CD4-positive, alpha-beta memory T cell (primary cell): ENCODE results near the gene FBXO36. TPM values are rescaled to one million over a fixed set of nuclear protein-coding genes. Genes with fewer than 3 reads are reported as not detected.
A peak's percentile ranks its signal among the peaks of the same experiment; 100 is the strongest.

Experiments used
- CTCF ChIA-PET: fragments of 350-600 bp; sonication (Branson Sonifier 250); formaldehyde crosslinking; loops from one replicate; lab custom pipeline; 2021; ENCODE audit warnings: inconsistent platforms; ENCODE audit not compliant: partially characterized antibody; lab: Charles Lee
- POLR2A ChIA-PET: fragments of 350-600 bp; sonication (Branson Sonifier 250); formaldehyde crosslinking; loops from one replicate; lab custom pipeline; 2021; ENCODE audit not compliant: partially characterized antibody; lab: Charles Lee
- DNase-seq, 5 donors: peaks; one replicate each; pipeline versions ENCODE4 v3.0.0 to v3.0.0-alpha.2; 2020 to 2022; ENCODE audit warnings: mixed read lengths in 1 of 5
- H3K27ac ChIP-seq: one replicate; pipeline ENCODE4 v1.7.0; 2013; ENCODE audit warnings: low read depth, low read length
- H3K27me3 ChIP-seq: 2 replicates; pipeline ENCODE4 v1.7.0; 2013; ENCODE audit warnings: mild to moderate bottlenecking, low read length, moderate library complexity; ENCODE audit not compliant: insufficient read depth
- H3K36me3 ChIP-seq: 2 replicates; pipeline ENCODE4 v1.7.0; 2013; ENCODE audit warnings: mild to moderate bottlenecking, low read length, moderate library complexity; ENCODE audit not compliant: insufficient read depth
- H3K4me1 ChIP-seq: 2 replicates; pipeline ENCODE4 v1.7.0; 2013; ENCODE audit warnings: mild to moderate bottlenecking, low read length, moderate library complexity; ENCODE audit not compliant: insufficient read depth
- H3K4me3 ChIP-seq, 2 donors: one replicate each; pipeline ENCODE4 v1.7.0; 2013; ENCODE audit warnings: low read length in 2 of 2, mild to moderate bottlenecking in 1 of 2
- H3K9me3 ChIP-seq, 2 donors: one replicate each; pipeline ENCODE4 v1.7.0; 2013; ENCODE audit warnings: low read length in 2 of 2, control low read depth in 1 of 2; ENCODE audit not compliant: control insufficient read depth in 1 of 2
- H3K27ac Mint-ChIP-seq, 7 donors: one replicate each; pipeline ENCODE4 v1.8.0; 2020 to 2021; ENCODE audit warnings: mixed read lengths in 7 of 7, mild to moderate bottlenecking in 6 of 7, inconsistent platforms in 3 of 7, moderate library complexity in 3 of 7
- H3K27me3 Mint-ChIP-seq, 2 donors: one replicate each; pipeline ENCODE4 v1.8.0; 2020 to 2021; ENCODE audit warnings: mixed read lengths in 2 of 2
- H3K36me3 Mint-ChIP-seq, 2 donors: one replicate each; pipeline ENCODE4 v1.8.0; 2020 to 2021; ENCODE audit warnings: mixed read lengths in 2 of 2, inconsistent platforms in 1 of 2, mild to moderate bottlenecking in 1 of 2
- H3K4me1 Mint-ChIP-seq, 4 donors: one replicate each; pipeline ENCODE4 v1.8.0; 2020 to 2021; ENCODE audit warnings: mixed read lengths in 4 of 4, mild to moderate bottlenecking in 1 of 4
- H3K4me3 Mint-ChIP-seq, 8 donors: one replicate each; pipeline ENCODE4 v1.8.0; 2020 to 2021; ENCODE audit warnings: mixed read lengths in 8 of 8, mild to moderate bottlenecking in 7 of 8, moderate library complexity in 6 of 8, inconsistent platforms in 3 of 8
- H3K9me3 Mint-ChIP-seq, 8 donors: one replicate each; pipeline ENCODE4 v1.8.0; 2020 to 2021; ENCODE audit warnings: mixed read lengths in 8 of 8, mild to moderate bottlenecking in 5 of 8, inconsistent platforms in 3 of 8, moderate library complexity in 1 of 8
- intact Hi-C: fragments of 100-400 bp; cut with micrococcal nuclease; formaldehyde crosslinking; loops from one replicate; pipeline ENCODE4 v1.15.1; 2023
- polyA plus RNA-seq, 2 donors: library from polyadenylated mRNA; unstranded; fragments of 300-500 nt; fragmentation: Illumina TruSeq; gene quantifications; one replicate each; pipeline ENCODE4 v1.2.3, GENCODE V29; 2021
- total RNA-seq, 2 experiments: library from RNA; stranded (reverse); gene quantifications; one replicate each; pipeline ENCODE4 v1.2.3, GENCODE V29; 2021

FBXO36 gene
- total and polyA plus RNA-seq, 4 experiments from 2014 or later: 0.55 to 2.2 (median 0.66) TPM

GRCh38 chr2:229931241-229931640, 8.9 kb downstream of the FBXO36 start:
- H3K4me3 Mint-ChIP-seq: no peak overlapping the region
- Histone ChIP-seq H3K9me3 (no peaks in the 10 kb centered on the region), H3K27ac (no peak overlapping the region), H3K4me3 (no peak overlapping the region), H3K36me3 (no peaks in the 10 kb centered on the region), H3K4me1 (no peaks in the 10 kb centered on the region), H3K27me3 (no peaks in the 10 kb centered on the region)
- no peaks in the 10 kb centered on the region for H3K27me3 Mint-ChIP-seq
- no peak for DNase-seq
- peak overlapping the region in 1 of 7 donors; percentile 2 for H3K27ac Mint-ChIP-seq
- H3K36me3 Mint-ChIP-seq: peaks cover 0 to 6% of the 10 kb centered on the region in 2 donors
- ChIA-PET CTCF (interaction anchor here (2.3 kb wide), 1 partner anchor 21 kb away, joined by 8 read pairs; no protein-coding TSS in a partner anchor), POLR2A (interaction anchor here (0.8 kb wide), 1 partner anchor 9 kb away, joined by 3 read pairs; the partner anchor contains the start of genes FBXO36 and TRIP12)
- intact Hi-C loops: no loop called here
- H3K9me3 Mint-ChIP-seq: no peaks in the 10 kb centered on the region
- H3K4me1 Mint-ChIP-seq: peaks cover 0 to 4% (median 0%) of the 10 kb centered on the region in 4 donors

GRCh38 chr2:229937537-229937936, 15.2 kb downstream of the FBXO36 start:
- peaks cover 0 to 6% of the 10 kb centered on the region in 2 donors for H3K36me3 Mint-ChIP-seq
- H3K9me3 ChIP-seq: no peaks in the 10 kb centered on the region
- no peak for DNase-seq
- no peak overlapping the region for H3K4me3 Mint-ChIP-seq
- ChIA-PET POLR2A (no interaction called here), CTCF (no interaction called here)
- intact Hi-C loops: no loop called here
- no peak overlapping the region for H3K27ac ChIP-seq
- H3K4me3 ChIP-seq: no peak overlapping the region
- H3K4me1 Mint-ChIP-seq: peaks cover 0 to 3% (median 0%) of the 10 kb centered on the region in 4 donors
- H3K36me3 ChIP-seq: no peaks in the 10 kb centered on the region
- no peak overlapping the region for H3K27ac Mint-ChIP-seq
- no peaks in the 10 kb centered on the region for H3K4me1 ChIP-seq
- H3K9me3 Mint-ChIP-seq: no peaks in the 10 kb centered on the region
- no peaks in the 10 kb centered on the region for H3K27me3 Mint-ChIP-seq
- no peaks in the 10 kb centered on the region for H3K27me3 ChIP-seq

GRCh38 chr2:229942671-229943070, 20.4 kb downstream of the FBXO36 start:
- H3K4me3 ChIP-seq: no peak overlapping the region
- peaks cover 0 to 3% (median 0%) of the 10 kb centered on the region in 4 donors for H3K4me1 Mint-ChIP-seq
- H3K9me3 ChIP-seq: no peaks in the 10 kb centered on the region
- H3K36me3 Mint-ChIP-seq: no peaks in the 10 kb centered on the region
- H3K4me3 Mint-ChIP-seq: no peak overlapping the region
- no peaks in the 10 kb centered on the region for H3K4me1 ChIP-seq
- intact Hi-C loops: no loop called here
- H3K27ac Mint-ChIP-seq: peak overlapping the region in 1 of 7 donors; percentile 48
- H3K27me3 ChIP-seq: no peaks in the 10 kb centered on the region
- H3K36me3 ChIP-seq: no peaks in the 10 kb centered on the region
- no peaks in the 10 kb centered on the region for H3K9me3 Mint-ChIP-seq
- no peaks in the 10 kb centered on the region for H3K27me3 Mint-ChIP-seq
- H3K27ac ChIP-seq: no peak overlapping the region
- POLR2A ChIA-PET: no interaction called here
- no peak for DNase-seq
- CTCF ChIA-PET: interaction anchor here (1.4 kb wide), 1 partner anchor 161 kb away, joined by 3 read pairs; no protein-coding TSS in a partner anchor

- peaks cover 0 to 3% (median 0%) of the 10 kb centered on the region in 4 donors for H3K4me1 Mint-ChIP-seq
- H3K27ac Mint-ChIP-seq: no peak overlapping the region
- no peak overlapping the region for H3K27ac ChIP-seq
- no peaks in the 10 kb centered on the region for H3K36me3 Mint-ChIP-seq
- DNase-seq: no peak
- intact Hi-C loops: no loop called here
- H3K4me3 ChIP-seq: no peak overlapping the region
- ChIA-PET POLR2A (no interaction called here), CTCF (no interaction called here)
- H3K9me3 Mint-ChIP-seq: no peaks in the 10 kb centered on the region
- no peaks in the 10 kb centered on the region for H3K27me3 Mint-ChIP-seq
- no peaks in the 10 kb centered on the region for H3K27me3 ChIP-seq
- no peaks in the 10 kb centered on the region for H3K9me3 ChIP-seq
- no peaks in the 10 kb centered on the region for H3K4me1 ChIP-seq
- no peaks in the 10 kb centered on the region for H3K36me3 ChIP-seq
- H3K4me3 Mint-ChIP-seq: no peak overlapping the region
Measured at GRCh38 chr2:229943171-229943570, 20.9 kb downstream of the FBXO36 start.

- Mint-ChIP-seq H3K27ac (no peak overlapping the region), H3K36me3 (no peaks in the 10 kb centered on the region), H3K9me3 (no peaks in the 10 kb centered on the region), H3K4me1 (peaks cover 0 to 3% (median 0%) of the 10 kb centered on the region in 4 donors), H3K27me3 (no peaks in the 10 kb centered on the region), H3K4me3 (no peak overlapping the region)
- CTCF ChIA-PET: interaction anchor here (0.7 kb wide), 1 partner anchor 225 kb away, joined by 3 read pairs; no protein-coding TSS in a partner anchor
- Histone ChIP-seq H3K27ac (no peak overlapping the region), H3K4me3 (no peak overlapping the region), H3K9me3 (no peaks in the 10 kb centered on the region), H3K27me3 (no peaks in the 10 kb centered on the region), H3K36me3 (no peaks in the 10 kb centered on the region), H3K4me1 (no peaks in the 10 kb centered on the region)
- intact Hi-C loops: no loop called here
- POLR2A ChIA-PET: no interaction called here
- no peak for DNase-seq
Measured at GRCh38 chr2:229943770-229944449, 21.6 kb downstream of the FBXO36 start.

- ChIA-PET CTCF (no interaction called here), POLR2A (no interaction called here)
- no peaks in the 10 kb centered on the region for H3K4me1 ChIP-seq
- no peak overlapping the region for H3K27ac ChIP-seq
- no peak for DNase-seq
- no peaks in the 10 kb centered on the region for H3K27me3 ChIP-seq
- no peaks in the 10 kb centered on the region for H3K36me3 ChIP-seq
- H3K27me3 Mint-ChIP-seq: no peaks in the 10 kb centered on the region
- intact Hi-C loops: no loop called here
- H3K4me3 Mint-ChIP-seq: no peak overlapping the region
- no peaks in the 10 kb centered on the region for H3K36me3 Mint-ChIP-seq
- H3K4me3 ChIP-seq: no peak overlapping the region
- no peak overlapping the region for H3K27ac Mint-ChIP-seq
- H3K9me3 Mint-ChIP-seq: no peaks in the 10 kb centered on the region
- H3K4me1 Mint-ChIP-seq: no peaks in the 10 kb centered on the region
- H3K9me3 ChIP-seq: no peaks in the 10 kb centered on the region
Measured at GRCh38 chr2:229945975-229946374, 23.7 kb downstream of the FBXO36 start.

- no peak for DNase-seq
- Histone ChIP-seq H3K27me3 (no peaks in the 10 kb centered on the region), H3K36me3 (no peaks in the 10 kb centered on the region), H3K4me3 (no peak overlapping the region), H3K9me3 (no peaks in the 10 kb centered on the region), H3K4me1 (no peaks in the 10 kb centered on the region), H3K27ac (no peak overlapping the region)
- Mint-ChIP-seq H3K9me3 (no peaks in the 10 kb centered on the region), H3K27ac (no peak overlapping the region), H3K36me3 (no peaks in the 10 kb centered on the region), H3K4me3 (no peak overlapping the region), H3K27me3 (no peaks in the 10 kb centered on the region), H3K4me1 (no peaks in the 10 kb centered on the region)
- ChIA-PET POLR2A (interaction anchor here (0.6 kb wide), 1 partner anchor 98 kb away, joined by 3 read pairs; no protein-coding TSS in a partner anchor), CTCF (no interaction called here)
- intact Hi-C loops: no loop called here
Measured at GRCh38 chr2:229947544-229947943, 25.2 kb downstream of the FBXO36 start.
